ENCODE data around the gene LELP1. TPM values are rescaled to one million over a fixed set of nuclear protein-coding genes. Genes with fewer than 3 reads are reported as not detected.

The LELP1 gene
- total RNA-seq = not detected in 2 replicates

- CTCF ChIA-PET = no interaction called here
- no peak for DNase-seq
Measured at GRCh38 chr1:153203130-153203529, at the start of gene LELP1. Gene LELP1 (plus strand): TSS chr1:153203430. CDS start chr1:153204708, 1,278 bp downstream.

DNA sequence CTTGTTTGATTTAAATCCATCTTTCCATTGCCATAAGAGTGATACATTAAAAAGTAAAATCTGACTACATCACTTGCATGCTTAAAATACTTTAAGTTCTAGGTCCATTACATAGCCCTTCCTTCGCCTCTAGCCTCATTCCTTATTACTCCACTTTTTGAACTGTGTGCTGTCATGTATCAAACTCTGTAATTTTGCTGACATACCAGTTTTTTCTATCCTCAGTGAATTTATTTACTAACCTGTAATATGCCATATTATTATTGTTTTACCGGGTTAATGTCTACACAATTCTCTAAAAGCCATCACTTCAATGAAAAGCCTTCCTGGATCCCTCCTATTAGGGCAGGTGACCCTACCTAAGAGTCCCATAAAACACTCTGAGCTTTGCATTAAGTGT is 47.7 kb upstream of the LELP1 start:
- Mint-ChIP-seq H3K9me3 (peaks cover 18% of the 10 kb centered on the region), H3K27ac (no peak overlapping the region), H3K36me3 (ENCODE audit: low read depth) (no peaks in the 10 kb centered on the region), H3K4me3 (no peak overlapping the region), H3K27me3 (peaks cover 12% of the 10 kb centered on the region), H3K4me1 (no peaks in the 10 kb centered on the region)
- no peak for ATAC-seq (ENCODE audit: low read depth)
- TF ChIP-seq, protein P1, sequence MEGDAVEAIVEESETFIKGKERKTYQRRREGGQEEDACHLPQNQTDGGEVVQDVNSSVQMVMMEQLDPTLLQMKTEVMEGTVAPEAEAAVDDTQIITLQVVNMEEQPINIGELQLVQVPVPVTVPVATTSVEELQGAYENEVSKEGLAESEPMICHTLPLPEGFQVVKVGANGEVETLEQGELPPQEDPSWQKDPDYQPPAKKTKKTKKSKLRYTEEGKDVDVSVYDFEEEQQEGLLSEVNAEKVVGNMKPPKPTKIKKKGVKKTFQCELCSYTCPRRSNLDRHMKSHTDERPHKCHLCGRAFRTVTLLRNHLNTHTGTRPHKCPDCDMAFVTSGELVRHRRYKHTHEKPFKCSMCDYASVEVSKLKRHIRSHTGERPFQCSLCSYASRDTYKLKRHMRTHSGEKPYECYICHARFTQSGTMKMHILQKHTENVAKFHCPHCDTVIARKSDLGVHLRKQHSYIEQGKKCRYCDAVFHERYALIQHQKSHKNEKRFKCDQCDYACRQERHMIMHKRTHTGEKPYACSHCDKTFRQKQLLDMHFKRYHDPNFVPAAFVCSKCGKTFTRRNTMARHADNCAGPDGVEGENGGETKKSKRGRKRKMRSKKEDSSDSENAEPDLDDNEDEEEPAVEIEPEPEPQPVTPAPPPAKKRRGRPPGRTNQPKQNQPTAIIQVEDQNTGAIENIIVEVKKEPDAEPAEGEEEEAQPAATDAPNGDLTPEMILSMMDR (IDR thresholded peaks at IDR 0.05) = no peak
- ChIA-PET POLR2A (no interaction called here), CTCF (interaction anchor here (0.8 kb wide), 1 partner anchor 191 kb away, joined by 3 read pairs; no protein-coding TSS in a partner anchor)
- intact Hi-C loops (cut with micrococcal nuclease) = no loop called here
- no peak for DNase-seq

More at GRCh38 chr1:153203130-153203529, at the start of gene LELP1:
- no peak for ATAC-seq (ENCODE audit: low read depth)
- H3K4me1 Mint-ChIP-seq = no peaks in the 10 kb centered on the region
- H3K9me3 Mint-ChIP-seq = no peaks in the 10 kb centered on the region
- TF ChIP-seq, protein P1 (IDR thresholded peaks at IDR 0.05) = no peak
- H3K27ac Mint-ChIP-seq = no peak within 1 kb of the TSS
- POLR2A ChIA-PET = no interaction called here
- intact Hi-C loops (cut with micrococcal nuclease) = no loop called here
- no peak within 1 kb of the TSS for H3K4me3 Mint-ChIP-seq
- peaks cover 23% of the 10 kb centered on the region for H3K27me3 Mint-ChIP-seq
- no peaks in the 10 kb centered on the region for H3K36me3 Mint-ChIP-seq (ENCODE audit: low read depth)

DNA sequence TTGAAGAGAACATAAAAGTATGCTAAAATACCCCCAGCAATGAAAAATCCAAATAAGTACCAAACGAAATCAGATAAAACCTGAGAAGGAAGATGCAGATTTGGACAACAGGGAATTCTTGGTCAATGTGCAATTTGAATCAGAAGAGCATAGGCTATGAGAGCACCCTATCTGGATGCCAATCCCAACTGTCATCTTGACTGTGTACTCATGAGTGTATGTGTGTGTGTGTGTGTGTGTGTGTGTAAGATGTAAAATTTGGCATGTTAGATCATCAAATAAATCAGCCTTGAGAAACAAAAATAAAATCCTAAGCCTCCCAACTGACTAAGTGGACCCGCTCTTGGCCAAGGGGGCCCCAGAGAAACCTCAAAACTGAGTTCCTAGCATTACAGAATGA is 34.5 kb upstream of the LELP1 start:
- intact Hi-C loops (cut with micrococcal nuclease) = no loop called here
- TF ChIP-seq, protein P1 (IDR thresholded peaks at IDR 0.05) = no peak
- H3K9me3 Mint-ChIP-seq = no peaks in the 10 kb centered on the region
- H3K27ac Mint-ChIP-seq = no peak overlapping the region
- ATAC-seq (ENCODE audit: low read depth) (no peak), DNase-seq (no peak)
- ChIA-PET POLR2A (no interaction called here), CTCF (no interaction called here)
- H3K36me3 Mint-ChIP-seq (ENCODE audit: low read depth) = no peaks in the 10 kb centered on the region
- H3K4me1 Mint-ChIP-seq = no peaks in the 10 kb centered on the region
- no peak overlapping the region for H3K4me3 Mint-ChIP-seq
- peaks cover 24% of the 10 kb centered on the region for H3K27me3 Mint-ChIP-seq

- TF ChIP-seq, protein P1 (IDR thresholded peaks at IDR 0.05) = no peak
- intact Hi-C loops (cut with micrococcal nuclease) = no loop called here
- no peak for DNase-seq
- no peak overlapping the region for H3K27ac Mint-ChIP-seq
- ChIA-PET CTCF (no interaction called here), POLR2A (no interaction called here)
- no peaks in the 10 kb centered on the region for H3K9me3 Mint-ChIP-seq
- ATAC-seq (ENCODE audit: low read depth) = no peak
- no peaks in the 10 kb centered on the region for H3K4me1 Mint-ChIP-seq
- H3K27me3 Mint-ChIP-seq = peaks cover 9% of the 10 kb centered on the region
- no peak overlapping the region for H3K4me3 Mint-ChIP-seq
- H3K36me3 Mint-ChIP-seq (ENCODE audit: low read depth) = no peaks in the 10 kb centered on the region
Measured at GRCh38 chr1:153174624-153175023, 28.6 kb upstream of the LELP1 start.

DNA sequence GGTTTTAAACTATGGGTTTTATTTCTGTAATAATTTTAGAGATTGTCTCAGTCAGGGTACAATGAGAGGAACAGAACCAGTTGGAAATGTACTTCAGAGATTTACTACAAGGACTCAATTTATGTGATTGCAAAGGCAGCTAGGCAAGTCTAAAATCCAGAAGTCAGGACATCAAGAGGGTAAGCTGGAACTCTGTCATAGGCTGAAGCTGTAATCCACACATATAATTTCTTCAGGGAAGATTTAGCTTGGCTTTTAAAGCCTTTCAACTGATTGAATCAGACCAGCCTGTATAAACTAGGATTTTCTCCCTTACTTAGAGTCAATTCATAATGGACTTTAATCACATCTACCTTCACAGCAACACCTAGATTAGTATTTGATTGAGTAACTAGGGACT is 24.3 kb upstream of the LELP1 start:
- Mint-ChIP-seq H3K4me1 (no peaks in the 10 kb centered on the region), H3K9me3 (no peaks in the 10 kb centered on the region), H3K36me3 (ENCODE audit: low read depth) (no peaks in the 10 kb centered on the region), H3K27ac (no peak overlapping the region), H3K27me3 (peaks cover 11% of the 10 kb centered on the region), H3K4me3 (no peak overlapping the region)
- ChIA-PET POLR2A (no interaction called here), CTCF (no interaction called here)
- no peak for DNase-seq
- TF ChIP-seq, protein P1 (IDR thresholded peaks at IDR 0.05) = no peak
- intact Hi-C loops (cut with micrococcal nuclease) = no loop called here
- no peak for ATAC-seq (ENCODE audit: low read depth)
